ENCODE data around the gene SMIM33.
"Not testable (repeated sequence)": the region's sequence is repeated elsewhere in the genome, so short reads cannot be mapped to it uniquely, and the experiment has no call there.

SMIM33 gene

DNA sequence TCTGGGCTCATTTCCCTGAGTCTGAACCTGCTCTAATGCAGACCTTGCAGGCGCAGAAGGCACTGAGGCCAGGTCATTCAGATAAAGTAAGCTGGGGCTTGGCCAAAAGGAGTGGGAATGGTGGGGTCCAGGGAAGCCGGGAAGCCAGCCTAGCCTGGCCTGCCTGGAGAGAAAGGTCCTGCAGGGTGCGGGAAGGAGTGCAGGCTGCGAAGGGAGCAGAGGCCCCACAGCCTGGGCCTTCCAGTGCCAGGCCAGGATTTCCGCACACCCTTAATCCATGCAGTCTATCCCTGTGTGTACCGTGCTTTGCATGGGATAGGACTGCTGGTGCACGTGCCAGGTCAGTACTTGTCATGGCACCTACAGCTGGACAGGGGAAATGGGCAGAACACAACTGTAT is 15.4 kb downstream of the SMIM33 start:
- no peak for DNase-seq

DNA sequence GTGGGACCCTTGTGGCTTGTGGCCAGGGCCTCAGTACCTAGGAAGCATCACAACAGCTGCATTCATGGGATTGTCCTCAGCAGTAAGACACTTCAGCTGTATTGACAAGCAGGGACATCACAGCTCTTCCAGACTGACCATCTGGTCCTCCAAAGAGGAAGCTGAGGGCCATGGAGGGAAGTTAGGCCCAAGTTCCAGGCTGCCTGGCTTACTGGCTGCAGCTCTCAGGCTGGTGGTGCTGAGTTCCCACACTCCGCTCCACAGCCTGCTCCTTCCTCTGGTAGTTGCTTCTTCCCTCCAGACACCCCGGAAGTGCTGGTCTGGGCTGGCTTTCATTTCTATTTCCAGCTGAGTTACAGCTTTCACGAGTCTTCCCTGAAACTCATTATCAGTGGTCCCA is 17.5 kb downstream of the SMIM33 start:
- peak; percentile 33 for DNase-seq

DNA sequence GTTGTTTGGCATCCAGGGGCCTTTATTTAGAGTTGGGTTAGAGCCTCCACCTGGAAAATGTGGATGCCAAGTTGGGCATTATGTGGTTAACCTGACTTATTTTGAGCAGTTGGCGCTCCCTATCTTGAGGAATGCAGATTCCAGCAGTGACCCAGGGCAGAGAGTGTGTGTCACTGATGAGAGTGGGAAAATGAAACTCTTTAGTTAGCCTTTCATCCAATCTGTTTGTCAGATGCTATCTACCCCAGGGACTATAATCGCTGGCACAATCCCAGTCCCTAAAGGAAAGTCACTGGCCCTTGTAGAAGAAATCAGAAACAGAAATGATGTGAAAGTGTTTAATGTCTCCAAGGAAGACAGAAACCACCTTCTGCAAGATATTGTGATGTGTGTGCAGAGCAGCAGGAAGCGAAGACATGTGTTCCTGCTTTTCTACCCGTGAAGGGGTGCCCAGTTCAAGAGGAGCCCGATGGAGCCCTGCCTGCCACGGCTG is 21.9 kb downstream of the SMIM33 start:
- DNase-seq, result no peak

GRCh38 chr5:139494256-139494655 is 23.5 kb downstream of the SMIM33 start:
- DNase-seq, result no peak

DNA sequence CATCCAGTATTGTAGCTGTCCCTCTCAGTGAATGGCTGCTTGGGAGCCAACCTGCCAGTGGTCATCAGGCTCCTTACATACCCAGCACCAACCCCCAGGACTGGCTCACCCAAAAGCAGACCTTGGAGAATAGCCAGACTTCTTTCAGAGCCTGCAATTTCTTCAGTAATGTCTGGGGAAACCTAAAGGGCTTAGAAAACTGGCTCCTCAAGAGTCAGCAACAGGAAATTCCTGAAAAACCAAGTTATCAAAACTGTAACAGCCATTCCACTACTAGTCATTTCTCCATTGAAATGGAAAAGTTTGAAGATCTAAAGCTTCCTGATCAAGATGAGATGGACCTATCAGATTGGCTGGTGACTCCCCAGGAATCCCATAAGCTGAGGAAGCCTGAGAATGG is 24.0 kb downstream of the SMIM33 start:
- no peak for DNase-seq

- no peak for DNase-seq
Observed at GRCh38 chr5:139495638-139496435, 25.0 kb downstream of the SMIM33 start.

- no peak for DNase-seq
Observed at GRCh38 chr5:139501381-139501780, 30.6 kb downstream of the SMIM33 start.

DNA sequence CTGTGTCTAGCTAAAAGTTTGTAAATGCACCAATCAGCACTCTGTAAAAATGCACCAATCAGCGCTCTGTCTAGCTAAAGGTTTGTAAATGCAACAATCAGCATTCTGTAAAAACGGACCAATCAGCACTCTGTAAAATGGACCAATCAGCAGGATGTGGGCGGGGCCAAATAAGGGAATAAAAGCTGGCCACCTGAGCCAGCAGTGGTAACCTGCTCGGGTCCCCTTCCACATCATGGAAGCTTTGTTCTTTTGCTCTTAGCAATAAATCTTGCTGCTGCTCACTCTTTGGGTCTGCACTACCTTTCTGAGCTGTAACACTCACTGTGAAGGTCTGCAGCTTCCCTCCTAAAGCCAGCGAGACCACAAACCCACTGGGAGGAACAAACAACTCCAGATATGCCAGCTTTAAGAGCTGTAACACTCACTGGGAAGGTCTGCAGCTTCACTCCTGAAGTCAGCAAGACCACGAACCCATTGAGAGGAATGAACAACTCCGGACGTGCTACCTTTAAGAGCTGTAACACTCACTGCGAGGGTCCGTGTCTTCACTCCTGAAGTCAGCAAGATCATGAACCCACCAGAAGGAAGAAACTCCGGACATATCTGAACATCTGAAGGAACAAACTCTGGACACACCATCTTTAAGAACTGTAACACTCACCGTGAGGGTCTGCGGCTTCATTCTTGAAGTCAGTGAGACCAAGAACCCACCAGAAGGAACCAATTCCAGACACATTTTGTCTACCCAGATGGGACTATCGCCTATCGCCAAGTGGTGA is 32.4 kb downstream of the SMIM33 start:
- not testable (repeated sequence) for DNase-seq

- not testable (repeated sequence) for DNase-seq
Observed at GRCh38 chr5:139503879-139504278, 33.1 kb downstream of the SMIM33 start.

- DNase-seq, result not testable (repeated sequence)
Observed at GRCh38 chr5:139504722-139505121, 33.9 kb downstream of the SMIM33 start.

- no peak for DNase-seq
Observed at GRCh38 chr5:139512786-139513390, 42.1 kb downstream of the SMIM33 start.

DNA sequence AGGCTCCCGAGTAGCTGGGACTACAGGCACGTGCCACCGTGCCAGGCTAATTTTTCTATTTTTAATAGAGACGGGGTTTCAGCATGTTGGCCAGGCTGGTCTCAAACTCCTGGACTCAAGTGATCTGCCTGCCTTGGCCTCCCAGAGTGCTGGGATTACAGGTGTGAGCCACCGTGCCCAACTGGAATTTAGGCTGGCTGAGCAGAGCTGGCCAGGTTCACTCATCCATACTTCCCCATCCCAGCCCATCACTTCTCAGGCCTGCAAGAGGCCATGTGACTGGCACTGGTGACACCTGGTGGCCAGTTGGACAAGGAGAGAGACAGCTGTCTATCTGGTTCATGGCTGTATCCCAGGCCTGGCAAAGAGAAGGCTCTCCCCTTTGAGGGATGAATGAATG is 42.6 kb downstream of the SMIM33 start:
- peak; percentile 85 for DNase-seq

DNA sequence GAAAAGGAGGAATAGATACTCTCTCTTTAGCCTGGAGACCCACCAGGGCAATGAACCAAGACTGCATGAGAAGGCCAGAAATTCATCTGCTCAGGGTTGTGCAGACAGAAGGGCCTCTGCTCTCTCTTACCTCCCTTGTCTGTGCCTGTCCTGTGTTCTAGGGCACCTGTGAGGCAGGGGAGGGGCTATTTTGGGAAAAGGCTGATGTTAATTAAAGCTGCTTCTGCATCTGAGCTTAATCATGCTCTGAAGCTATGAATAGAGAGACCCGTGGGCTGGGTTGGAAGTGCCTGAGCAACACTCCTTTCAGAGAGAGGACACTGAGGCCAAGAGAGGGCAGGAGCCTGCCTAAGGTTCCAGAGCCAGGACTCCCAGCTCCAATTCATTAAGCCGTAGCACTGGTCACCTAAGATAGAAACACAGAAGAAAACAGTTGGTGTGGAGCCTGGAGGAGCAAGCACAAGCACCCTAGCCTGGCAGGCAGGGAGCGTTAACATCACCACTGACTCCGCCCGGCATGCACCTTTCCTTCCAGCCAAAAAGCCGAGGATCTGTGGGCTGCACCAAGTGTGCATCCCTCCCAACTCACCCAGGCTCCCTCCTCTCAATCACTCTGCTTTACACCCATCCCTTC is 43.2 kb downstream of the SMIM33 start:
- no peak for DNase-seq

GRCh38 chr5:139514486-139514856 is 43.7 kb downstream of the SMIM33 start:
- DNase-seq, result no peak

DNA sequence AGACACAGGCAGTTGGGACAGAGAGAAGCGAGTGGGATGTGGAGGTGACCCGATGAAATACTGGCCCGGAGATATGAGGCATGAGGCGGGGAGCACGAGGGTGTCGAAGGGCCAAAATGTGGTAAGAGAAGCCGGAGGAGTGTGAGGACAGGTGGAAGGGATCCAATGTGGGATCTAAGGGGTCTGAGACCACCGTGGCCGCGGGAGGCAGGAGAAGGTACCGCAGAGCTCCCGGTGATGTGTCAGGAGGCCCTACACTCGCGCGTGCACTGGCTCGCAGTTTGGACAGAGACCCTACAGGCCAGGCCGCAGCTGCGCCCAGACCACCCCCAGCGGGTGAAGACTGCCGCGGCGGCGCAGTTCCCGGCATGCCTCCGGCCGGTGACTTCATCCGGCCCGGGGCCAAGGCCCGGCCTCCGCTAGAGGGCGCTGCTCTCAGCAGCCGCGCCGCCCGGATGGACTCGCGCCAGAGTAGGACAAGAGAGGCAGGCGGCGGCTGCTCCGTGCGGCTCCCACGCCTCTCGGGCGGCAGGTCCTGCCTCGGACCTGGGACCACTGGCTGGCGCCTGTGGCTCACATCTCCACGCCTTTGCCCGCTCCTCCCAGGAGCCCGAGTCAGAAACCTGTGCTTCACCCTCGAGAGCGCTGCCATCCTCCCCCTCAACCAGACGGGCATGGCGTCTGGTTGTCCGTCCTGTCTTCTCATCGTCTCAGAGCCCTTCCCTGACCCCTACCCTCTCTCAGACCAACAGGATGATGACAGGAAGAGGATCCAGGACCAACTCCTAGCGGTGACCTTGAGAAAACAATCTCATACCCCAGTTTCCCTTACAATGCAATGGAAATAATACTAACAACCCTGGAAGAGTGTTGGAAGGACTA is 47.1 kb downstream of the SMIM33 start:
- DNase-seq, result peak; percentile 96

Data from femur (tissue), 1 donor.